Measurements from ENCODE around the gene EGFLAM.

The EGFLAM gene

DNA sequence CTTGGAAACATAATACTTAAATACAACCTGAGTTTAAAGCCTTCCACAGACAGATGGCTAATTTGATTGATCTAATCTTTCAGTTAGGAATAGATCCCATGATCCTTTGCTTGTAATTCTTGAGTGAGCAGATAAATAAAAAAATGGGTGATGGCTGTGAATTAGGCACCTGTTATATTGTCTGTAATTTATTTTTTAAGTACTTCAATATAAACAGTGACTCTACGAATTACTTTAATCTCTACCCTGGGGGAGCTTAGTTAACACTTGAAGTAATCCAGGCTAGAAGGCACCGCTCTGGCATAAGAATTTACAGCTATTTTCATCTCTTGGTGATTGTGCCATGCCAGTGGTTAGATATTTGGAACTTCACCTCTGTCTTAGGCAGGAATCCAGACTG lies 9.0 kb downstream of the EGFLAM start:
- no peak for DNase-seq

GRCh38 chr5:38273626-38274025 lies 15.3 kb downstream of the EGFLAM start:
- no peak for DNase-seq

- DNase-seq: no peak
Measured at GRCh38 chr5:38274370-38274769, 16.0 kb downstream of the EGFLAM start.

DNA sequence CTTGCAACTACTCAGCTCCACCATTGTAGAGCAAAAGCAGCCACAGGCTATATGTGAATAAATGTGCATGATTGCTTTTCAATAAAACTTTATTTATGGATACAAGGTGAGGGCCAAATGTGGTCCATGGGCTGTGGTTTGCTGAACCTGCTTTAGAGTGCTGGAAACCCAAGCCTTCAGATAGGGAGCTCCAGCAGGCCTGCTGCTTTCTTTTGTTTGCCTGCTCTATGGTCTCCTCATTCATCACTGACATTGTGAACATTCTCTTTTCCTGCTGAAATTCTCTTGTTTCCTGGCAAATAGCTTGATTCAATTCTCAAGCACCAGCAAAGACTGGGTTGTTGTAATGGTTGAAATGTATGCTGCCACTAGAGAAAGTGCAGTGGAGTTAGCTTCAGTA lies 26.0 kb downstream of the EGFLAM start:
- DNase-seq: no peak

DNA sequence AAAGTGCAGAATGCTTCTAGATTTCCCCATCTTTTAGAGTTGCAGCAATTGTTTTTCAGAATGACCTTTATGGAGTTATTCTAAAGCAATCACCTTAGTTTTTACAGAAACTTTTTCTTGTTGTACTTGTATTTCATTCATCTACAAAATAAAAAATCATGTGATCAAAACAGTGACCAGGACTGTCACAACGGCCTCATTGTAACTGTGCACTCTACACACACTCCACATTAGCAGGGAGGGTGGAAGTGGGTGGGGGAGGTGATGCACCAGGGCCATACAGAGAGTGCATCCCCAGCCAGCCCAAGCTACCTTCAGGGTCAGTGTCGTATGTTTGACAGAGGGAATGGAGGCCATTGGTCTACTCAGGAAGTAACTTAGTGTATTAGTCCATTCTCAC lies 26.9 kb downstream of the EGFLAM start:
- DNase-seq: no peak

DNA sequence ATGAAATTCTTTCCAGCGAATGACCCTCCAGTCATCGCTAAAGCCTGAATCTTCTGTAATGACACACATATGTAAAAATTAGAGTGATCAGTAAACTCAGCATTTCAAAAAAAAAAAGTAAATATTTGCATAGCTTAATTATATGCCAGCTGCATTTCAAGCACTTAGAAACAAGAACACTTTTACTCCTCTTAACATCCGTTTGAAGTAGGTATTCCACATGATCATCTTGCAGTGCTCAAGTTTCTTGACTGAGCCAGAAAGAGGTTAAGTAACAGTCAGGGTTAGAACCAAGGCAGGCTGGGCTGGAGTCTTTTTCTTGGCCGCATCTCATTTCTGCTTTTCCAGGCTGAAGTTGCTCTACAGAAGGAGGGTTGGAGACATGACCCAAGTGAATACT lies 27.6 kb downstream of the EGFLAM start:
- DNase-seq: no peak

DNA sequence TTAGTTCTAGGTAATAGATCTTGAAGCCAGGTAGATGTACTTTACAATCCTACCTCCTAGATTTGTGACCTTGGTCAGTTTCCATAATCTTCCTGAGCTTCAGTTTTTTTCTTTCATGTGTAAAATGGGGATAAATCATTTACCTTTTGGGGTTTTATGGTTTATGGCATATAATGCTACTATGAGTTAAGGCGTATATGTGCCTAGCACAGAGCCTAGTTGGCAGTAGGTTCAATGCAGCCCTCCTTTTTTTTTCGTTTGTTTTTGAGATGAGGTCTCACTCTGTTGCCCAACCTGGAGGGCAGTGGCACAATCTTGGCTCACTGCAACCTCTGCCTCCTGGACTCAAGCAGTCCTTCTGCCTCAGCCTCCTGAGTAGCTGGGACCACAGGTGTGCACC lies 28.8 kb downstream of the EGFLAM start:
- no peak for DNase-seq

- no peak for DNase-seq
Measured at GRCh38 chr5:38289457-38289856, 31.1 kb downstream of the EGFLAM start.

DNA sequence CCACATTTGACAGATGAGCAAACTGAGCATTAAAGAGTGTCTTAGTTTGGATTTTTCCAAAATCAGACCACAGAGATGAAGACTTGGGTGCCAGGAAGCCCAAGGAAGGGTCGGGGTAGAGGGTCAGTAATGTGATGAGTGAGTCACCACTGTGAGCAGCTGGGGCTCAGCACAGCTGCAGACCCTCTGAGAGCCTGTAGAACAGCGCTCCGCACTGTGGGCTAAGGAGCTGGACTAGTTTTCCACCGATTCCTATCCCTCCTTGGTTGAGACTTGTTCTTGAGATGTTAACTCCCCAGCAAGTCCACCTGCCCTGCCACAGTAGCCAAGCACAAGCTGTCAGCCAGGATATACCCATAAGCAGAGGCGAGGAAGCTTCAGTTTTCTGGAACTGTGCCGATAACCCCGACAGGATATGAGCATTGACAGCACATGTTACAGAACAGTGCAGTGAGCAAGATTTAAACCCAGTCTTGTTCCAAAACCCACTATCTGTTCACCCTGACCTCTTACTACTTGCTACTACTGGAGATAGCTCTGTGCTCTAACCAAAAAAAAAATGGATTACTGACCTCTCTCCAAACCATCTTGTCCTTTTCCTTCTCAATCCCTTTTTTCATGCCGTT lies 31.8 kb downstream of the EGFLAM start:
- no peak for DNase-seq

DNA sequence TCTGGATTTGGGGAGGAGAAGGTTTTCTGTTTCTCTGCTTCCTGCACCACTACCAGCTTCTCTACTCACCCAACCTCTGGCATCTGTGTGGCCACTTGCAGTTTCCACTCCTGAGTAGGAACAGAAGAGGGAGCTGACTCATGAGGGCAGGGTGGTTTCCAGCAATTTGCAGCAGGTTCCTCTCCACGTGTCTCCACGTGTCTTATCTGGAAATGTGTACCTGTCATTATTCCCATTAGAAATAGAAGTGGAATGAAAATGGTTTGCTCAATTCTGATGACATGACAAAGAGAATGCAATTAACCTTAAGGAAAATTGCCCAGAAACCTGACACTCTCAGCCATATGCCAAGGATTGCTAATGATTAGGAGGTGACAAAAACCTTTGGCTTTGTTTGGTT lies 33.0 kb downstream of the EGFLAM start:
- DNase-seq: no peak

GRCh38 chr5:38292228-38292627 lies 33.9 kb downstream of the EGFLAM start:
- no peak for DNase-seq

- DNase-seq: no peak
Measured at GRCh38 chr5:38295751-38296150, 37.4 kb downstream of the EGFLAM start.

- no peak for DNase-seq
Measured at GRCh38 chr5:38297830-38298608, 39.7 kb downstream of the EGFLAM start.

- DNase-seq: no peak
Measured at GRCh38 chr5:38299585-38299984, 41.2 kb downstream of the EGFLAM start.

DNA sequence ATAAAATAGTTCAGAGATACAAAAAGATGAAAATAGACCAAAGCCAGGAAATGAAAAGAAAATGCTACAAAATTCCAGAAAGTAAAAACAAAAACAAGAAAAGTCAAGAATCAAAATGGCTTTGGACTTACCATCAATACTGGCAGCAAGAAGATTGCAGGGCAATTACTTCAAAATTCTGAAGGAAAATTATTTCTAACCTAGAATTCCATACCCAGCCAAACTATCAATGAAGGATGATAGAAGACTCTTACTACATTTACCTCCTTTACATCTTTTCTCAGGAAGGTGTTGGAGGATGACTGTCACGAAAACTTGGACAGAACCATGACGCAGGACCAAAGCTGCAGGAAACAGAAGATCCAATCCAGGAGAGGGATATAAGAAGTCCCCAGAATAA lies 46.8 kb downstream of the EGFLAM start:
- DNase-seq: no peak

DNA sequence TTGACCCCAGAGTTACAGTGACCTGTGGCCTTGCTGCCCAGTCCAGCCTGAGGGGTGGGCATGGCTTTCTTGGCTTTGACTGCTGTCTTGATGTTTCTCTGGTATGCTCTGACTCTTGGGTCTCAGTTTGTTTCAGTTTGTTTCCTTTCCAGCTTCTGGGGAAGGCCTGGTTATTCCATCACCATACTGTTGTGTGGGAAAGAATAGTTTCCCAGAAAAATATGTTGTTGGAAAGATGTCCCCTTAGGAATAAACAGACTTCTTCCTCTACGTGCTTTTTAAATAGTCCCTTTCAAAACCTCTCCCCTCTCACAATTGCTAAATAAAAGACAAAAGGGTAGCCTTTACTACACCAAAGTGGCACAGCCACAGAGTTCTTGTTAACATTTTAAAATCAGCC lies 49.5 kb downstream of the EGFLAM start:
- DNase-seq: no peak

DNA sequence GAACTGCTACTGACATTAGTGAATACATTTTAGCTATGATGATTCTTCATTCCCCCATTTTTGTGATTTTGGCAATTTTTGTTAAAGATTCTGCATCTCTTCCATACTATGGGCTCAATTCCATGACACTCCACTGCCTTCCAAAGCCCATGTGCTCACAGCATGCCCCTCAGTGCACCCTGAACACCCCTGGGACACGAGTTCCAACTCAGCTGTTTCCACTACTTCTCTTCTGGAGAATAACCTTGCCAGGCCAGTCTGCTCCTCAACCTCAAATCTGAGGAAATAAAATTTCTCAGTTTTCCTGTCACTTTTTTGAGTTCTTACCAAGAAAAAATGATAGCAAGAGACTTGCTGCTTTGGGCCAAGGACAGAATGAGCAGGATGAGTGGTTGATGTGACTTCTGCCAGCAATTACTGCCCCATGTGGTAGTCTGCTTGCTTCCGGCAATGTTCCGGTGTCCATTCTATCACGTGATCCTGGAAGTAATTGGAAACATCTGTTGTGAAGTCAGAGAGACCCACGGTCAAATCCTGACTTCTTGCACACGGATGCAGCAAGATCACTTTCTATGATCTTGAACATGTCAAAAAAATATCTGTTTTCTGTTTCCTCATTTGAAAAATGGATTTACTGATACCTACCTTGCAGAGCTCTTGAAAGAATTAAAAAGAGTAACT lies 58.3 kb downstream of the EGFLAM start:
- DNase-seq: no peak

GRCh38 chr5:38317868-38318267 lies 59.5 kb downstream of the EGFLAM start:
- DNase-seq: no peak

DNA sequence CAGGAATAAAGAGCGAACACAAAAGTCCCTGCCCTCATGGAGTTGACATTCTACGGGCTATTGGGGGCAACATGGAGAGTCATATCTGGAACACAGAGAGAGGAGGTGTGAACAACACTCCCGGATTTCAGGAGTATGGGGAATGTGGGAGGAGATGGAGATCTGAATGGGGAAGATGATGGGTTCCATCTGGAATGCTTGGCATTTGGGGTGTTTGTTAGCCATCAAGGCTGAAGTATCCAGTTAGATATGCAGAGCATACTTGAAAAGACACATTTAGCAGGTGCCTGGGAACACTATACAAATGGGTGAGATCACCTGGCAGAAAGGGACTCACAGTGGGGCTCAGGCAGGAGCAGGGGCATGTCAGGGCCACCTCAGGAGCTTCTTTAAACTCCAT lies 61.1 kb downstream of the EGFLAM start:
- no peak for DNase-seq

- DNase-seq: no peak
Measured at GRCh38 chr5:38321978-38322377, 63.6 kb downstream of the EGFLAM start.

DNA sequence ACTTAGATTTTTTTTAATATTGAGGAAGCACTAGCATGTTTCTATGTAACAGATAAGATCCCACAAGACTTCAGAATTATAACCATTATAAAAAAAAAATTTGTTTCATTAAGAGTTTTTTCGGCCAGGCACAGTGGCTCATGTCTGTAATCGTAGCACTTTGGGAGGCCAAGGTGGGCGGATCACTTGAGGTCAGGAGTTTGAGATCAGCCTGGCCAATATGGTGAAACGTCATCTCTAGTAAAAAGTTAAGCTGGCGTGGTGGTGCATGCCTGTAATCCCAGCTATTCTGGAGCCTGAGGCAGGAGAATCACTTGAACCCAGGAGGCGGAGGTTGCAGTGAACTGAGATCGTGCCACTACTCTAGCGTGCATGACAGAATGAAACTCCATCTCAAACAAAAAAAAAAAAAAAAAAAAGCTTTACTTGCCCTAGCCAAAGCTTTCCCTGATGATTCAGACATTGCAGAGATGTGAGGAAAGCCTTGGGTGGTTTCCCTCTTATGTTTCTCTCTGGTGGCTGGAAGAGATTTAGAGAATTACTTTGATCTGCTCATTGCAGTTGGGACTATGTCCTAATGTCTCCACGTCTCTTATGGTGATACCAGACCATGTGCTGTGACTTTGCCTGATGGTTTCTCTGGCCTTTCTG lies 65.4 kb downstream of the EGFLAM start:
- no peak for DNase-seq

DNA sequence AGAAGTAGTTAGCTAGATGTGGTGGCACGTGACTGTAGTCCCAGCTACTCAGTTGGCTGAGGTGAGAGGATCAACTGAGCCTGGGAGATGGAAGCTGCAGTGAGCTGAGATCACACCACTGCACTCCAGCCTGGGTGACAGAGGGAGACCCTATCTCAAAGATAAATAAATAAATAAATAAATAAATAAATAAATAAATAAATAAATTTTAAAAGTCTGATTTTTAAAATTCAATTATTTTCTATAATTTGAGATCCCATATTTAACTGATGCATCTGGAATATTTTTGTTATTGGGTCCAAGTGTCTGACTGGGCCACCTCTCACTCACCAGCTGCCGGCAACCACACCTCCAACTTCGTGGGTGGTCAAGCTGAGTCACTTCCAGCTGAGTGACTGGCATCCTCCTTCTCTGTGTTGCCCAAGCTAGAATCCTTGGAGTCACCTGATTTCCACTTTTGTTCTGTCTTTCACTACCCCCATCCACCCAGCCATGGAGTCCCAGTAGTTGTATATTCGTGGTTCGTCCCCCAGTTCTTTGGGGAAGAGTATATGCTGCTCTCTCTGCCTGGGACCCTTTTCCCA lies 70.9 kb downstream of the EGFLAM start:
- DNase-seq: no peak

- DNase-seq: no peak
Measured at GRCh38 chr5:38330207-38330606, 71.8 kb downstream of the EGFLAM start.
